ENCODE data around the gene PDE11A. TPM values are rescaled to one million over a fixed set of nuclear protein-coding genes. Genes with fewer than 3 reads are reported as not detected.

Gene PDE11A
- total RNA-seq, 1 donor: under 0.01 TPM

GRCh38 chr2:177902395-177903163 is 170.0 kb downstream of the PDE11A start:
- TF ChIP-seq CTCF (IDR thresholded peaks at IDR 0.05; ENCODE audit: insufficient read depth, low read depth, low read length): no peak
- no peak overlapping the region for H3K4me3 ChIP-seq (ENCODE audit: low read depth, low read length)
- no peak for DNase-seq (ENCODE audit: low read depth)

GRCh38 chr2:177900082-177900481 is 172.5 kb downstream of the PDE11A start:
- no peak for DNase-seq (ENCODE audit: low read depth)
- no peak overlapping the region for H3K4me3 ChIP-seq (ENCODE audit: low read depth, low read length)
- no peak for TF ChIP-seq CTCF (IDR thresholded peaks at IDR 0.05; ENCODE audit: insufficient read depth, low read depth, low read length)

GRCh38 chr2:177897278-177897677 is 175.3 kb downstream of the PDE11A start:
- DNase-seq (ENCODE audit: low read depth): no peak
- no peak for TF ChIP-seq CTCF (IDR thresholded peaks at IDR 0.05; ENCODE audit: insufficient read depth, low read depth, low read length)
- no peak overlapping the region for H3K4me3 ChIP-seq (ENCODE audit: low read depth, low read length)

- DNase-seq (ENCODE audit: low read depth): no peak
- no peak for TF ChIP-seq CTCF (IDR thresholded peaks at IDR 0.05; ENCODE audit: insufficient read depth, low read depth, low read length)
- no peak overlapping the region for H3K4me3 ChIP-seq (ENCODE audit: low read depth, low read length)
These were observed 176.0 kb downstream of the PDE11A start for GRCh38 chr2:177896587-177896986.

- no peak for TF ChIP-seq CTCF (IDR thresholded peaks at IDR 0.05; ENCODE audit: insufficient read depth, low read depth, low read length)
- DNase-seq (ENCODE audit: low read depth): no peak
- H3K4me3 ChIP-seq (ENCODE audit: low read depth, low read length): no peak overlapping the region
These were observed 178.0 kb downstream of the PDE11A start for GRCh38 chr2:177894546-177894945.

GRCh38 chr2:177893880-177894279 is 178.7 kb downstream of the PDE11A start:
- no peak for DNase-seq (ENCODE audit: low read depth)
- no peak for TF ChIP-seq CTCF (IDR thresholded peaks at IDR 0.05; ENCODE audit: insufficient read depth, low read depth, low read length)
- H3K4me3 ChIP-seq (ENCODE audit: low read depth, low read length): no peak overlapping the region

GRCh38 chr2:177891533-177891932 is 181.0 kb downstream of the PDE11A start:
- H3K4me3 ChIP-seq (ENCODE audit: low read depth, low read length): no peak overlapping the region
- DNase-seq (ENCODE audit: low read depth): no peak

More at GRCh38 chr2:177891533-177891932, 181.0 kb downstream of the PDE11A start:
- TF ChIP-seq CTCF (IDR thresholded peaks at IDR 0.05; ENCODE audit: insufficient read depth, low read depth, low read length): no peak
